ENCODE results near the gene MAP3K20.

GRCh38 chr2:173184031-173185004 lies 108.7 kb downstream of the MAP3K20 start:
- TF ChIP-seq CTCF (IDR thresholded peaks at IDR 0.05) = no peak
- TF ChIP-seq POLR2A (IDR thresholded peaks at IDR 0.05) = no peak
